Natural killer cell (primary cell): ENCODE measurements around the gene REG4. TPM values are rescaled to one million over a fixed set of nuclear protein-coding genes. Genes with fewer than 3 reads are reported as not detected.
"Not testable (repeated sequence)": the region's sequence is repeated elsewhere in the genome, so short reads cannot be mapped to it uniquely, and the experiment has no call there.

Source experiments
- ATAC-seq, 3 donors: fragments of 150-1000 bp in 2 of 3; fragments of 200-7000 bp in 1 of 3; cut with Tn5 transposase; 1 replicate in 1 of 3; 2 replicates in 2 of 3; pipeline ENCODE4 v1.10.0; 2021; ENCODE audit warnings: mild to moderate bottlenecking in 2 of 3, moderate library complexity in 2 of 3
- DNase-seq, 2 donors: peaks; one replicate each; pipeline versions ENCODE4 v3.0.0 to v3.0.0-alpha.2; 2013 to 2021; ENCODE audit warnings: mixed read lengths in 1 of 2
- H3K27ac ChIP-seq: one replicate; pipeline ENCODE4 v1.5.1; 2013; ENCODE audit warnings: mild to moderate bottlenecking, low read length
- H3K27me3 ChIP-seq: one replicate; pipeline ENCODE4 v1.6.1; 2013; ENCODE audit warnings: low read length; ENCODE audit not compliant: control insufficient read depth, insufficient read depth
- H3K36me3 ChIP-seq: one replicate; pipeline ENCODE4 v1.6.1; 2013; ENCODE audit warnings: low read length; ENCODE audit not compliant: control insufficient read depth, insufficient read depth
- H3K4me1 ChIP-seq: one replicate; pipeline ENCODE4 v1.6.1; 2013; ENCODE audit warnings: low read length; ENCODE audit not compliant: control insufficient read depth, insufficient read depth
- H3K4me3 ChIP-seq: one replicate; pipeline ENCODE4 v1.5.1; 2013; ENCODE audit warnings: low read length
- H3K9me3 ChIP-seq: one replicate; pipeline ENCODE4 v1.6.1; 2013; ENCODE audit warnings: low read length; ENCODE audit not compliant: control insufficient read depth, insufficient read depth
- H3K27ac Mint-ChIP-seq, 2 donors: one replicate each; pipeline ENCODE4 v1.8.0; 2022; ENCODE audit warnings: mild to moderate bottlenecking in 2 of 2, mixed read lengths in 2 of 2, moderate library complexity in 1 of 2
- H3K27me3 Mint-ChIP-seq, 2 donors: one replicate each; pipeline ENCODE4 v1.8.0; 2022; ENCODE audit warnings: low read depth in 2 of 2, mixed read lengths in 2 of 2
- H3K36me3 Mint-ChIP-seq: one replicate; pipeline ENCODE4 v1.8.0; 2022; ENCODE audit warnings: mixed read lengths
- H3K4me1 Mint-ChIP-seq, 2 donors: one replicate each; pipeline ENCODE4 v1.8.0; 2022; ENCODE audit warnings: mixed read lengths in 2 of 2
- H3K4me3 Mint-ChIP-seq: one replicate; pipeline ENCODE4 v1.8.0; 2022; ENCODE audit warnings: mild to moderate bottlenecking, moderate library complexity, mixed read lengths
- H3K9me3 Mint-ChIP-seq, 2 donors: one replicate each; pipeline ENCODE4 v1.8.0; 2022; ENCODE audit warnings: mixed read lengths in 2 of 2
- CTCF ChIP-seq: fragments of 200-600 bp; IDR thresholded peaks from one replicate; pipeline ENCODE4 v1.8.0; 2022; ENCODE audit warnings: antibody characterized with exemption
- WGBS: methylation state at CpG from one replicate; pipeline ENCODE4 v1.1.7; 2013; ENCODE audit warnings: missing lambda C conversion rate; ENCODE audit not compliant: insufficient coverage; 5-methylcytosine and 5-hydroxymethylcytosine counted together
- intact Hi-C: fragments of 100-400 bp; cut with micrococcal nuclease; formaldehyde crosslinking; loops from one replicate; pipeline ENCODE4 v1.14.2; 2022
- total RNA-seq, 4 donors: library from RNA; stranded (reverse); fragments of 120-200 nt in 1 of 4; gene quantifications; one replicate each; pipeline versions ENCODE4 v1.2.3 to v1.2.4, GENCODE V29; 2013 to 2022

Gene REG4
- total RNA-seq, 3 donors from 2014 or later (not counting 1 experiment from before 2014, with no cell fraction given), result not detected

- Histone ChIP-seq H3K27ac (no peak overlapping the region), H3K9me3 (no peaks in the 10 kb centered on the region), H3K4me3 (no peak overlapping the region), H3K4me1 (no peaks in the 10 kb centered on the region), H3K36me3 (no peaks in the 10 kb centered on the region), H3K27me3 (no peaks in the 10 kb centered on the region)
- no peak overlapping the region for H3K4me3 Mint-ChIP-seq
- no peaks in the 10 kb centered on the region for H3K4me1 Mint-ChIP-seq
- WGBS, result 94% methylated on average over 23 of the region's 23 CpGs
- H3K36me3 Mint-ChIP-seq, result no peaks in the 10 kb centered on the region
- peaks cover 0 to 3% of the 10 kb centered on the region in 2 donors for H3K27me3 Mint-ChIP-seq
- ATAC-seq (no peak), DNase-seq (no peak)
- intact Hi-C loops, result no loop called here
- no peaks in the 10 kb centered on the region for H3K9me3 Mint-ChIP-seq
- no peak for TF ChIP-seq CTCF
- H3K27ac Mint-ChIP-seq, result no peak overlapping the region
These were observed 41.9 kb upstream of the REG4 start for GRCh38 chr1:119853155-119853554.

- H3K36me3 ChIP-seq, H3K4me1 ChIP-seq, H3K27me3 ChIP-seq, H3K36me3 Mint-ChIP-seq, H3K27ac Mint-ChIP-seq, H3K4me3 ChIP-seq, H3K4me3 Mint-ChIP-seq, DNase-seq, H3K9me3 Mint-ChIP-seq, ATAC-seq, H3K27me3 Mint-ChIP-seq, intact Hi-C loops, H3K4me1 Mint-ChIP-seq, H3K27ac ChIP-seq, H3K9me3 ChIP-seq: not testable (repeated sequence)
- WGBS, result 81% methylated on average over 5 of the region's 6 CpGs
These were observed 32.9 kb upstream of the REG4 start for GRCh38 chr1:119844206-119844605.

- WGBS, result 86% methylated on average over 4 of the region's 6 CpGs
- Histone ChIP-seq H3K27ac (no peak overlapping the region), H3K4me1 (no peaks in the 10 kb centered on the region), H3K27me3 (no peaks in the 10 kb centered on the region), H3K36me3 (no peaks in the 10 kb centered on the region), H3K9me3 (no peaks in the 10 kb centered on the region), H3K4me3 (no peak overlapping the region)
- no peak for TF ChIP-seq CTCF
- Mint-ChIP-seq H3K9me3 (no peaks in the 10 kb centered on the region), H3K4me3 (no peak overlapping the region), H3K27me3 (peaks cover 5 to 12% of the 10 kb centered on the region in 2 donors), H3K27ac (no peak overlapping the region), H3K36me3 (no peaks in the 10 kb centered on the region), H3K4me1 (no peaks in the 10 kb centered on the region)
- ATAC-seq (no peak), DNase-seq (no peak)
- intact Hi-C loops, result no loop called here
These were observed 30.0 kb upstream of the REG4 start for GRCh38 chr1:119841306-119841705.

- Histone ChIP-seq H3K9me3 (no peaks in the 10 kb centered on the region), H3K36me3 (no peaks in the 10 kb centered on the region), H3K27me3 (no peaks in the 10 kb centered on the region), H3K27ac (no peak overlapping the region), H3K4me1 (no peaks in the 10 kb centered on the region), H3K4me3 (no peak overlapping the region)
- no peak overlapping the region for H3K4me3 Mint-ChIP-seq
- no peaks in the 10 kb centered on the region for H3K4me1 Mint-ChIP-seq
- peaks cover 7 to 12% of the 10 kb centered on the region in 2 donors for H3K27me3 Mint-ChIP-seq
- no peak for ATAC-seq
- H3K9me3 Mint-ChIP-seq, result no peaks in the 10 kb centered on the region
- no peak for TF ChIP-seq CTCF
- intact Hi-C loops, result no loop called here
- no peaks in the 10 kb centered on the region for H3K36me3 Mint-ChIP-seq
- H3K27ac Mint-ChIP-seq, result no peak overlapping the region
- WGBS, result 87% methylated on average over 1 of the region's 1 CpG
- no peak for DNase-seq
These were observed 29.5 kb upstream of the REG4 start for GRCh38 chr1:119840745-119841144.
